Thoracic aorta (tissue), 2 donors: ENCODE measurements around the gene CD38. TPM values are rescaled to one million over a fixed set of nuclear protein-coding genes. Genes with fewer than 3 reads are reported as not detected.

Experiments used
- ATAC-seq: fragments of 150-250 bp; one replicate; pipeline ENCODE4 v1.8.0; 2017; ENCODE audit warnings: low read depth; ENCODE audit not compliant: insufficient number of reproducible peaks, low FRiP score
- DNase-seq: peaks from one replicate; pipeline ENCODE4 v3.0.0-alpha.2; 2020; ENCODE audit warnings: low spot score
- H3K27ac ChIP-seq, 2 donors: fragments of 200-600 bp; sonication (generic); 1 replicate in 1 of 2; 2 replicates in 1 of 2; pipeline ENCODE4 v1.5.1; 2016; ENCODE audit warnings: mild to moderate bottlenecking in 2 of 2, moderate library complexity in 2 of 2
- H3K27me3 ChIP-seq: fragments of 200-600 bp; sonication (generic); replicated peaks from 2 replicates; pipeline ENCODE4 v1.6.0; 2016; ENCODE audit warnings: mild to moderate bottlenecking; ENCODE audit not compliant: insufficient read depth
- H3K36me3 ChIP-seq: fragments of 200-600 bp; sonication (generic); one replicate; pipeline ENCODE4 v1.5.1; 2016
- H3K4me1 ChIP-seq, 2 donors: fragments of 200-600 bp; sonication (generic); 1 replicate in 1 of 2; 2 replicates in 1 of 2; pipeline versions ENCODE4 v1.5.1 to v1.6.0; 2016; ENCODE audit warnings: low read depth in 2 of 2, mild to moderate bottlenecking in 1 of 2; ENCODE audit not compliant: control insufficient read depth in 1 of 2
- H3K4me3 ChIP-seq: fragments of 200-600 bp; sonication (generic); 2 replicates; pipeline ENCODE4 v1.5.1; 2016; ENCODE audit warnings: mild to moderate bottlenecking
- H3K9me3 ChIP-seq: fragments of 200-600 bp; sonication (generic); 2 replicates; pipeline ENCODE4 v1.5.1; 2016
- total RNA-seq, 2 donors: library from RNA; depleted of rRNA; stranded (reverse); fragments of >200 nt; gene quantifications; one replicate each; pipeline versions ENCODE4 v1.1.0 to v1.2.3, GENCODE V29; 2016
- TF ChIP-seq, protein P1 (sequence below): fragments of 200-600 bp; sonication (generic); IDR thresholded peaks from one replicate; pipeline ENCODE4 v1.5.1; 2019; ENCODE audit warnings: antibody characterized with exemption

The CD38 gene
- total RNA-seq, 2 donors from 2014 or later, result 3.2 to 7.8 TPM

DNA sequence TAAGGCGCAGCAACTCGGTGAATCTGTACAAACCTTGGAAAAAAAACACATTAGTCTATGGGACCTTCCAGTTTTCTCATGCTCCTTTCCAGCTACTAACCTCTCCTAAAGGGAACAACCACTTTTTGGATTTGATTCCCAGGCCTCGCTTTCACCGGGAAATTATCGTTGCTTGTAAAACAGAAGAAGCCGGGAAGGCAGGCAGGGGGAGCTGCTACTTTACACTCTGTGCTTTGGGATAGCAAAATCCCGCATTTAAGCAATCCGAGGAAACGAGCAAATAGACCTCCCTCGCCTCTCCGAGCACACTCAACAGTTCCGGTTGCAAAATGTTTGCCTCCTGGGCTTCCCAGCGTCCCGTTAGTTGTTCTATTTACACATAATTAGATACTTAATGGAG is 1.2 kb downstream of the CD38 start:
- TF ChIP-seq, protein P1, sequence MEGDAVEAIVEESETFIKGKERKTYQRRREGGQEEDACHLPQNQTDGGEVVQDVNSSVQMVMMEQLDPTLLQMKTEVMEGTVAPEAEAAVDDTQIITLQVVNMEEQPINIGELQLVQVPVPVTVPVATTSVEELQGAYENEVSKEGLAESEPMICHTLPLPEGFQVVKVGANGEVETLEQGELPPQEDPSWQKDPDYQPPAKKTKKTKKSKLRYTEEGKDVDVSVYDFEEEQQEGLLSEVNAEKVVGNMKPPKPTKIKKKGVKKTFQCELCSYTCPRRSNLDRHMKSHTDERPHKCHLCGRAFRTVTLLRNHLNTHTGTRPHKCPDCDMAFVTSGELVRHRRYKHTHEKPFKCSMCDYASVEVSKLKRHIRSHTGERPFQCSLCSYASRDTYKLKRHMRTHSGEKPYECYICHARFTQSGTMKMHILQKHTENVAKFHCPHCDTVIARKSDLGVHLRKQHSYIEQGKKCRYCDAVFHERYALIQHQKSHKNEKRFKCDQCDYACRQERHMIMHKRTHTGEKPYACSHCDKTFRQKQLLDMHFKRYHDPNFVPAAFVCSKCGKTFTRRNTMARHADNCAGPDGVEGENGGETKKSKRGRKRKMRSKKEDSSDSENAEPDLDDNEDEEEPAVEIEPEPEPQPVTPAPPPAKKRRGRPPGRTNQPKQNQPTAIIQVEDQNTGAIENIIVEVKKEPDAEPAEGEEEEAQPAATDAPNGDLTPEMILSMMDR, result peak; percentile 18
- H3K9me3 ChIP-seq, result no peaks in the 10 kb centered on the region
- no peaks in the 10 kb centered on the region for H3K27me3 ChIP-seq
- H3K4me1 ChIP-seq, result peaks cover 5 to 7% of the 10 kb centered on the region in 2 donors
- DNase-seq (no peak), ATAC-seq (peak; percentile 40)
- H3K36me3 ChIP-seq, result no peaks in the 10 kb centered on the region
- H3K4me3 ChIP-seq, result peak overlapping the region; percentile 73
- peak overlapping the region in 1 of 2 donors; percentile 11 for H3K27ac ChIP-seq

DNA sequence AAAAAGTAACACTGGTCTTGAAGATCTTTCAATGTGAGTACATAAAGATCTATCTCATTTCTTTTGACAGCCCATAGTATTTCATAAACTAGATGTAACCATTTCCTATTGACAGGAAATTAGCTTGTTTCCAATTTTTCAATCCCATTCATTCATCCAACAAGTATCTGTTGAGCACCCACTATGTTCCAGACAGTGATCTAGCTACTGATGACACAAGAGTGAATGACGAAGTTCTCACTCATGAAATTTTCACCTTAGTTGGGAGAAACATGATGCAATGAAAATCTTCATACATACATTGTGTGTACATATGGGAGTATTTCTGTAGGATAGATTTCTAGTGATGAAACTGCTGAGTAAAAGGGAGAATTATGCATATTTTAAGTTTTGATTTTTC is 1.7 kb downstream of the CD38 start:
- H3K27ac ChIP-seq, result no peak overlapping the region
- DNase-seq (no peak), ATAC-seq (no peak)
- H3K36me3 ChIP-seq, result no peaks in the 10 kb centered on the region
- H3K4me3 ChIP-seq, result peak overlapping the region; percentile 73
- peaks cover 5 to 7% of the 10 kb centered on the region in 2 donors for H3K4me1 ChIP-seq
- TF ChIP-seq, protein P1, result no peak
- no peaks in the 10 kb centered on the region for H3K9me3 ChIP-seq
- H3K27me3 ChIP-seq, result no peaks in the 10 kb centered on the region

DNA sequence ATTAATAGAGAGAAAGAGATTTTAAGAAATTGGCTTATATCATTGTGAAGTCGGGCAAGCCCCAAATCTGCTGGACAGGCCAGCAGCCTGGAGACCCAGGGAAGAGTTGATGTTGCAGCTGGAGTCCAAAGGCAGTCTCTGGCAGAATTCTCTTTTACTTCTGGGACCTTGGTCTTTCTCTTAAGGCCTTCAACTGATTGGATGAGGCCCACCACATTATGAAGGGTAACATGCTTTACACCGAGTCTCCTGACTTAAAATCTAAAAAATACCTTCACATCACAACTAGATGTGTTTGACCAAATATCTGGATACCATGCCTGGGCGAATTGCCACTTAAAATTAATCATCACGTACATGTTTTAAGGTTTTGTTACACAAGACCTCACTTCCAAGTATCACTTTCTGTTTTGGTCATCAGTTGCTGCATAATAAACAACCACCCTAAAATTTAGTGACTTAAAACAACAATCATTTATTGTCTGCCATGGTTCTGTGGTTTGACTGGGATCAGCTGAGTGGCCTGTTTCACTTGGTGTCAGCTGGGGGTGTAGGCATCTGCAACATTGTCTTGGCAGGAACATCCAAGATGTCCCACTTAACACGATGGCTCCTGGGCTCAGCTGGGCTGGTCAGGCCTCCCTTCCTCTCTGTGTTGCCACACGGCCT is 3.4 kb downstream of the CD38 start:
- ATAC-seq, result no peak
- TF ChIP-seq, protein P1, result no peak
- H3K9me3 ChIP-seq, result no peaks in the 10 kb centered on the region
- DNase-seq, result no peak
- no peaks in the 10 kb centered on the region for H3K36me3 ChIP-seq
- H3K4me1 ChIP-seq, result peaks cover 5 to 7% of the 10 kb centered on the region in 2 donors
- H3K27ac ChIP-seq, result no peak overlapping the region
- H3K27me3 ChIP-seq, result no peaks in the 10 kb centered on the region
- no peak overlapping the region for H3K4me3 ChIP-seq

DNA sequence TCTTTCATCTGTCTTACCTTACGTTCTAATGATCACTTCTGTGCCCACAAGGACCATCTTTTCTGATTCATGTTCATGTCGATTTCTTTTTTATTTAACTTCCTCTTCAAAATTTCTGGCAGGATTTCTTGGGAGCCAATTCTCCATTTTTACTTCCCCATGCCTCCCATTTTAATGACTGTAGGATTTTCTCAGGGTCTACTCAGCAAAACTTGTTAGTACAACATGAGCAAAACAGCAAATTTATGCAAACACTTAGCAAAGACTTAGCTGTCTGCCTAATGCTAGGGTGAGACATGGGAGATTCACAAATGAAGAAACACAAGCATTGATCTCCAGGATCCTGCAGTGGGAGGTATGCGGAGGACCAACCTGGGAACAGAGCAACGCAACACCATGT is 5.5 kb downstream of the CD38 start:
- no peak for ATAC-seq
- TF ChIP-seq, protein P1, result no peak
- DNase-seq, result no peak

DNA sequence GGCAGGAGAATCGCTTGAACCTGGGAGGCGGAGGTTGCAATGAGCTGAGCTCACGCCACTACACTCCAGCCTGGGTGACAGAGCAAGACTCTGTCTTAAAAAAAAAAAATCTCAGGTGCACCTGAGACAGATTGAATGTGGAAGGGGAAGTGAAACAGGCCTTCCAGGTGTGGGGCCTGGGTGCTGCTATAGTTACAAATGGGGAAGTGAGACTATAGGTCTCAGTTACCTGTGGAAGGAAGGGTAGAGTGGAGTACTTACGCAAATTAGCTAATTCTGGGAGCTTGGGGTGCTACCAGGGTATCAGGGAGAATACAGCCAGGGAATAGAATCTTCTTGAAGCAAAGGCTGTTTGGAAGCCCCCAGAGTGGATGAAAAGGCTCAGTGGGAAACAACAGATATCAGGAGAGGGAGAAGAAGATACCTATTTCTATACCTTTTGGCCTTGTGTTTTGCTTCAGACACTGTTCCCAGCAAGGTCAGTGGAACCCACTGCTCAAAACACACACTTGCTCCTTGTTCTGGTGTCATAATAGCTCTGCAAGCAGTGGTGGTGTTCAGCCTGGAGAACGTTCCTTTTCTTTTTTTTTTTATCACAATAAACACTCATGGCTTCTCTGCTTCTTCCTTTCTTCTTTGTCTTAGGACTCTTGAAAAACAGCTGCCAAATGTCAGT is 7.0 kb downstream of the CD38 start:
- TF ChIP-seq, protein P1, result no peak
- Histone ChIP-seq H3K36me3 (no peaks in the 10 kb centered on the region), H3K9me3 (no peaks in the 10 kb centered on the region), H3K4me1 (peaks cover 0 to 1% of the 10 kb centered on the region in 2 donors), H3K4me3 (no peak overlapping the region), H3K27me3 (no peaks in the 10 kb centered on the region), H3K27ac (no peak overlapping the region)
- no peak for DNase-seq
- ATAC-seq, result no peak

More for the DNA sequence above, 5.5 kb downstream of the CD38 start:
- Histone ChIP-seq H3K4me1 (peaks cover 0 to 7% of the 10 kb centered on the region in 2 donors), H3K27ac (no peak overlapping the region), H3K36me3 (no peaks in the 10 kb centered on the region), H3K27me3 (no peaks in the 10 kb centered on the region), H3K9me3 (no peaks in the 10 kb centered on the region), H3K4me3 (no peak overlapping the region)
